OCI-LY7 (cell line): ENCODE data around the gene DDC. TPM values are rescaled to one million over a fixed set of nuclear protein-coding genes. Genes with fewer than 3 reads are reported as not detected.

Source experiments
- BruUV-seq: library from RNA; stranded (reverse); fragments of 400-500 nt; replicated peaks from 2 replicates; lab custom pipeline; 2021; lab: Mats Ljungman, UMichigan
- CTCF ChIA-PET: fragments of 300-600 bp; sonication (Branson Sonifier 250); formaldehyde crosslinking; loops from one replicate; lab custom pipeline; 2022; ENCODE audit warnings: antibody characterized with exemption; ENCODE audit not compliant: unreplicated experiment; lab: Charles Lee
- POLR2A ChIA-PET: fragments of 300-600 bp; sonication (Branson Sonifier 250); formaldehyde crosslinking; loops from one replicate; lab custom pipeline; 2022; ENCODE audit warnings: antibody characterized with exemption; lab: Charles Lee
- DNase-seq: peaks from one replicate; pipeline ENCODE4 v3.0.0-alpha.2; 2015; ENCODE audit warnings: low spot score
- H2AFZ ChIP-seq: fragments of 200-600 bp; sonication (generic), shearing (Covaris generic); 2 replicates; pipeline ENCODE4 v1.6.1; 2014; ENCODE audit warnings: mild to moderate bottlenecking, antibody characterized with exemption, low read length, moderate library complexity
- H3K27ac ChIP-seq: fragments of 200-600 bp; sonication (generic); 2 replicates; pipeline ENCODE4 v1.5.1; 2014; ENCODE audit warnings: mixed run types, low read depth, mild to moderate bottlenecking, moderate library complexity, low read length, inconsistent platforms; ENCODE audit not compliant: poor library complexity, severe bottlenecking
- H3K36me3 ChIP-seq: fragments of 200-600 bp; sonication (generic); 2 replicates; pipeline ENCODE4 v1.6.1; 2014; ENCODE audit warnings: mild to moderate bottlenecking, antibody characterized with exemption, low read length, moderate library complexity, mixed read lengths; ENCODE audit not compliant: insufficient read depth
- H3K4me1 ChIP-seq: fragments of 200-600 bp; sonication (generic); 2 replicates; pipeline ENCODE4 v1.5.1; 2014; ENCODE audit warnings: mild to moderate bottlenecking, low read length; ENCODE audit not compliant: insufficient read depth, poor library complexity, severe bottlenecking
- H3K4me2 ChIP-seq: fragments of 200-600 bp; sonication (generic); 2 replicates; pipeline ENCODE4 v1.6.1; 2014; ENCODE audit warnings: mild to moderate bottlenecking, low read length
- H3K4me3 ChIP-seq: fragments of 200-600 bp; sonication (generic); 2 replicates; pipeline ENCODE4 v1.5.1; 2014; ENCODE audit warnings: mild to moderate bottlenecking, low read depth, low read length; ENCODE audit not compliant: poor library complexity, severe bottlenecking
- H3K79me2 ChIP-seq: fragments of 200-600 bp; sonication (generic); 2 replicates; pipeline ENCODE4 v1.6.1; 2016; ENCODE audit warnings: low read depth, mild to moderate bottlenecking, low read length, moderate library complexity, mixed read lengths; ENCODE audit not compliant: insufficient read depth
- H3K9me2 ChIP-seq: fragments of 200-600 bp; sonication (generic); 2 replicates; pipeline ENCODE4 v1.6.1; 2016; ENCODE audit warnings: mild to moderate bottlenecking, low read length, mixed read lengths; ENCODE audit not compliant: insufficient read depth
- H3K9me3 ChIP-seq: fragments of 200-600 bp; sonication (generic); 2 replicates; pipeline ENCODE4 v1.6.1; 2014; ENCODE audit warnings: mild to moderate bottlenecking, mixed run types, low read length, mixed read lengths
- H4K20me1 ChIP-seq: fragments of 200-600 bp; sonication (generic); 2 replicates; pipeline ENCODE4 v1.6.1; 2014; ENCODE audit warnings: mild to moderate bottlenecking, antibody characterized with exemption, low read length, moderate library complexity, mixed read lengths; ENCODE audit not compliant: insufficient read depth
- EZH2phosphoT487 ChIP-seq: fragments of 200-600 bp; sonication (generic); IDR thresholded peaks from 2 replicates; pipeline ENCODE4 v1.6.1; 2018; ENCODE audit warnings: low read depth, borderline replicate concordance, mild to moderate bottlenecking, mixed run types, antibody characterized with exemption, low read length, moderate library complexity, mixed read lengths
- intact Hi-C: fragments of 100-400 bp; cut with micrococcal nuclease; formaldehyde crosslinking; loops from one replicate; pipeline ENCODE4 v1.10.0; 2022; ENCODE audit not compliant: unreplicated experiment
- total RNA-seq, 2 experiments: library from RNA; depleted of rRNA in 1 of 2; stranded (reverse); fragments of >200 nt in 1 of 2; shearing (Covaris generic) in 1 of 2; gene quantifications; 2 replicates each; pipeline ENCODE4 v1.2.3, GENCODE V29; 2014 to 2022
- TF ChIP-seq, protein P1 (sequence below): fragments of 200-600 bp; sonication (generic); conservative IDR thresholded peaks from 2 replicates; pipeline ENCODE4 v1.5.1; 2014; ENCODE audit warnings: mild to moderate bottlenecking, antibody characterized with exemption, low read length, moderate library complexity, mixed read lengths

The DDC gene
- total RNA-seq, 2 experiments from 2014 or later, result not detected

DNA sequence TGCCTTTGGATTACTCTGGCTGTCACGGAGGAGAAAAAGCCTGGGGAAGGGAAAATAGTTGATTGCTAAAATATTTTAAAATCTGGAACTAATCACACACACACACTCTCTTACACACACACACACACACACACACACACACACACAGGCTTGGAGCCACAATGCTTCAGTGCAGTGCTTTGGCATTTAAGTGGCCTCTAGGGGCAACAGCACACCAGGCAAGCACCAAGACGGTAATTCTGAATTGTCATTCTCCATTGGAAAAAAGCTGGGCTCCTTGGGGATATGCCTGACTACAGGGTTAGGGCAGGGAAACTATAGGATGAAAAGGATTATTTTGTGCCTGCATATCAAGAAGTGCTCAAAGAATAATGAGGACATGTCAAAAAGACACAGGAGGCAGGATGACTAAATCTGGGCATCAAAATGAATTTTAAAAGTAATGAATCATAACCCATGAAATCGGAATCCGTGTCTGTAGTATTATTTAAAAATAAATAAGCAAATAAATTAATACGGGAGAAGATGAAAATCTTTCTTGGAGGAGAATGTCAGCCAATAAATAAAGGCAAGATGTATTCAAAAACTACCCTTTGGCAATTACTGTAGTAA lies 30.4 kb upstream of the DDC start:
- Histone ChIP-seq H3K36me3 (no peaks in the 10 kb centered on the region), H3K9me3 (no peaks in the 10 kb centered on the region), H3K4me3 (no peak overlapping the region), H3K4me1 (no peaks in the 10 kb centered on the region), H3K79me2 (no peaks in the 10 kb centered on the region), H3K27ac (no peak overlapping the region), H3K9me2 (no peaks in the 10 kb centered on the region), H2AFZ (no peak overlapping the region), H3K4me2 (no peak overlapping the region), H4K20me1 (no peaks in the 10 kb centered on the region)
- DNase-seq, result peak; percentile 28
- POLR2A ChIA-PET, result no interaction called here
- no TSS peak for BruUV-seq
- intact Hi-C loops, result no loop called here
- CTCF ChIA-PET, result interaction anchor here (0.7 kb wide), 1 partner anchor 9 kb away, joined by 3 read pairs; no protein-coding TSS in a partner anchor
- TF ChIP-seq, protein P1, sequence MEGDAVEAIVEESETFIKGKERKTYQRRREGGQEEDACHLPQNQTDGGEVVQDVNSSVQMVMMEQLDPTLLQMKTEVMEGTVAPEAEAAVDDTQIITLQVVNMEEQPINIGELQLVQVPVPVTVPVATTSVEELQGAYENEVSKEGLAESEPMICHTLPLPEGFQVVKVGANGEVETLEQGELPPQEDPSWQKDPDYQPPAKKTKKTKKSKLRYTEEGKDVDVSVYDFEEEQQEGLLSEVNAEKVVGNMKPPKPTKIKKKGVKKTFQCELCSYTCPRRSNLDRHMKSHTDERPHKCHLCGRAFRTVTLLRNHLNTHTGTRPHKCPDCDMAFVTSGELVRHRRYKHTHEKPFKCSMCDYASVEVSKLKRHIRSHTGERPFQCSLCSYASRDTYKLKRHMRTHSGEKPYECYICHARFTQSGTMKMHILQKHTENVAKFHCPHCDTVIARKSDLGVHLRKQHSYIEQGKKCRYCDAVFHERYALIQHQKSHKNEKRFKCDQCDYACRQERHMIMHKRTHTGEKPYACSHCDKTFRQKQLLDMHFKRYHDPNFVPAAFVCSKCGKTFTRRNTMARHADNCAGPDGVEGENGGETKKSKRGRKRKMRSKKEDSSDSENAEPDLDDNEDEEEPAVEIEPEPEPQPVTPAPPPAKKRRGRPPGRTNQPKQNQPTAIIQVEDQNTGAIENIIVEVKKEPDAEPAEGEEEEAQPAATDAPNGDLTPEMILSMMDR, result peak; percentile 65
- no peak for TF ChIP-seq EZH2phosphoT487

DNA sequence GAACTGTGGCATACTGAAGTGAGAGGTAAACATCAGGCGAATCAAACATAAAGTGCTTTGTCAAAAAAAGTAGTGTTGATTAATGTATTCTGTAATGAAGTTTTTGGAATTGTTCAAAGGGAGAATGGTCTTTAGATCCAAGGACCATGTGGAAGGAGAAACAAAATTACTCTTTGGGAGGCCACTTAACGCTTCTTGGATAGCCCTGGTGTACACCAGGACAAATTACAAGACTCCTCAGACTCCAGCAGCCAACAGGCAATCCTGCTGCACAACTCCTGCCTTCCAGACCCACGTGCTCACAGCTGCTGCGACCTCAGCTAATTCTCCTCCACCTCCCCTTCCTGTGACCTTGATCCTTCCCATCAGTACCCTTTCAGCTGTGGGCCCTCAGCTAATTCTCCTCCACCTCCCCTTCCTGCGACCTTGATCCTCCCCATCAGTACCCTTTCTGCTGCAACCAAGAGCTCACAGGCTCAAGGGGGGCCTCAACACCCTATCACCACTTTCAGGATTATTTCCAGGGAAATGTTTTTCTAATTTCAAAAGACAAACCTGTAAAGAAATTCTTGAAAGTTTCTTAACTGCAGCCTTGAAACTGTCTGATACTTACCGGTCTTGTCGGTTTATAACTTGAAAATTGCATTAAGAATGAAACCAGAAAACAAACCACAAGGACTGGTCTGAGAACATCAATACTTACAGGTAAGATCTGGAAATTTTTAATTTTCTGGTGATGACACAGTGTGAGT lies 29.7 kb upstream of the DDC start:
- ChIA-PET POLR2A (interaction anchor here (0.6 kb wide), 1 partner anchor 1396 kb away, joined by 4 read pairs; no protein-coding TSS in a partner anchor), CTCF (interaction anchor here (0.7 kb wide), 1 partner anchor 9 kb away, joined by 3 read pairs; no protein-coding TSS in a partner anchor)
- H3K4me3 ChIP-seq, result no peak overlapping the region
- H3K4me2 ChIP-seq, result no peak overlapping the region
- H3K9me3 ChIP-seq, result no peaks in the 10 kb centered on the region
- DNase-seq, result no peak
- H3K4me1 ChIP-seq, result no peaks in the 10 kb centered on the region
- TF ChIP-seq, protein P1, result no peak
- no peak for TF ChIP-seq EZH2phosphoT487
- no peak overlapping the region for H2AFZ ChIP-seq
- intact Hi-C loops, result no loop called here
- no peak overlapping the region for H3K27ac ChIP-seq
- no peaks in the 10 kb centered on the region for H4K20me1 ChIP-seq
- BruUV-seq, result no TSS peak
- no peaks in the 10 kb centered on the region for H3K79me2 ChIP-seq
- H3K9me2 ChIP-seq, result no peaks in the 10 kb centered on the region
- no peaks in the 10 kb centered on the region for H3K36me3 ChIP-seq
